NCI-H446 (cell line): ENCODE results near the gene CFD.
"Not testable (repeated sequence)": the region's sequence is repeated elsewhere in the genome, so short reads cannot be mapped to it uniquely, and the experiment has no call there.

Experiments used
- DNase-seq, 2 experiments: peaks; one replicate each; lab custom pipeline; 2025; lab: John Stamatoyannopoulos, UW

CFD gene

GRCh38 chr19:852136-853013 lies 7.1 kb upstream of the CFD start, which contains the start of gene ELANE:
Gene ELANE, plus strand, starts transcription at chr19:852303. Its CDS starts 26 bp downstream, at chr19:852329.
- no peak for DNase-seq

- no peak for DNase-seq
Measured at GRCh38 chr19:853014-853585, 6.4 kb upstream of the CFD start.

GRCh38 chr19:853614-854220 lies 5.7 kb upstream of the CFD start:
- DNase-seq, result not testable (repeated sequence)

GRCh38 chr19:854549-854948 lies 4.9 kb upstream of the CFD start:
- no peak for DNase-seq

GRCh38 chr19:855142-855541 lies 4.3 kb upstream of the CFD start:
- DNase-seq, result no peak

- DNase-seq, result no peak
Measured at GRCh38 chr19:855566-856120, 3.8 kb upstream of the CFD start.

- DNase-seq, result no peak
Measured at GRCh38 chr19:858284-858683, 1.2 kb upstream of the CFD start.

GRCh38 chr19:861141-861755 lies 1.8 kb downstream of the CFD start:
- no peak for DNase-seq

- DNase-seq, result no peak
Measured at GRCh38 chr19:861756-862580, 2.5 kb downstream of the CFD start.

GRCh38 chr19:862581-863314 lies 3.3 kb downstream of the CFD start:
- no peak for DNase-seq

GRCh38 chr19:863315-863620 lies 3.8 kb downstream of the CFD start:
- DNase-seq, result no peak

GRCh38 chr19:866769-867300 lies 7.4 kb downstream of the CFD start:
- DNase-seq, result no peak

- DNase-seq, result no peak
Measured at GRCh38 chr19:867301-867793, 7.9 kb downstream of the CFD start.

- no peak for DNase-seq
Measured at GRCh38 chr19:867855-868457, 8.5 kb downstream of the CFD start.

- DNase-seq, result no peak
Measured at GRCh38 chr19:868458-869244, 9.2 kb downstream of the CFD start.

- no peak for DNase-seq
Measured at GRCh38 chr19:869245-870177, 10.0 kb downstream of the CFD start.

- no peak for DNase-seq
Measured at GRCh38 chr19:870314-870713, 10.8 kb downstream of the CFD start.

GRCh38 chr19:870963-871401 lies 11.5 kb downstream of the CFD start:
- peak in 1 of 2 experiments; percentile 85 for DNase-seq
